PFSK-1 (cell line): ENCODE measurements around the gene CUL9.

Source experiments
- FOXP2 ChIP-seq: optimal IDR thresholded peaks from 2 replicates; pipeline ENCODE3; 2011; ENCODE audit warnings: borderline replicate concordance, control low read depth, inconsistent platforms; ENCODE audit not compliant: insufficient read depth; ENCODE audit errors: extremely low read length, extremely low read depth
- POLR2AphosphoS5 ChIP-seq: IDR thresholded peaks from 2 replicates; pipeline ENCODE4 v1.6.1; 2012; ENCODE audit warnings: low read depth, mild to moderate bottlenecking, control low read depth, low read length, moderate library complexity
- SIN3A ChIP-seq: IDR thresholded peaks from 2 replicates; pipeline ENCODE4 v1.6.1; 2012; ENCODE audit warnings: mild to moderate bottlenecking, low read length, moderate library complexity, borderline replicate concordance; ENCODE audit not compliant: insufficient read depth
- TAF1 ChIP-seq: IDR thresholded peaks from 2 replicates; pipeline ENCODE4 v1.6.1; 2012; ENCODE audit warnings: low read length, control low read depth, borderline replicate concordance; ENCODE audit not compliant: insufficient read depth
- TF ChIP-seq, protein P1 (sequence below), 2 experiments: IDR thresholded peaks; 2 replicates each; pipeline versions ENCODE4 v1.6.1 to v1.8.0; 2011 to 2012; ENCODE audit warnings: low read depth in 2 of 2, low read length in 2 of 2, control low read depth in 1 of 2, inconsistent platforms in 1 of 2, mild to moderate bottlenecking in 1 of 2, moderate library complexity in 1 of 2; ENCODE audit not compliant: insufficient read depth in 1 of 2

CUL9 gene

GRCh38 chr6:43172104-43173007, 9.6 kb upstream of the CUL9 start:
- no peak for TF ChIP-seq FOXP2
- TF ChIP-seq SIN3A: 0 out of 2 replicates have a peak, but pooled peaks have one; percentile 9
- TF ChIP-seq TAF1: no peak
- no peak for TF ChIP-seq POLR2AphosphoS5

DNA sequence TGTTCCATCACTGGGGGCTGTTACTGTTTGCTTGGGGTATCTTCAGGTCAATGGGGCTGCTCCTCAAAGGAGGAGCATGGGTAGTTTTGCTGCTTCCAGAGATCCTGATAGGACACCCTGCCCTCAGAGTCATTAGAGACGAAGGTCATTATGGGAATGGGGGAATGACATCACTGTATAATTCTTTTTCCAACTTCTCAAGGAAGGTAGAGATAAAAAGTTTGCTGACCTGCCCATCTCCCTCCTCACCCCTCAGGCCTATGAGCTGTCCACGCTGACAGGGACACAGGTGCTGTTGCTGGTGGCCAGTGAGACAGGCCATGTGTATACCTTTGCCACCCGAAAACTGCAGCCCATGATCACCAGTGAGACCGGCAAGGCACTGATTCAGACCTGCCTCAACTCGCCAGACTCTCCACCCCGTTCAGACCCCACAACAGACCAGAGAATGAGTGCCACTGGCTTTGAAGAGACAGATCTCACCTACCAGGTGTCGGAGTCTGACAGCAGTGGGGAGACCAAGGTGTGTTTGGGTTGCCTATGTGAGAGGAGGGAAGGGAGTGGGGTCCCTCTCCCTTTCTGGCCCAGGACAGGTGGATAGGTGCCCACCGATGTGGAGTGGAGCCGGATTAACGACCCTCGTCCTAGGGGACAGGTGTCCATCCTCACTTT, 8.3 kb upstream of the CUL9 start:
- no peak for TF ChIP-seq SIN3A

GRCh38 chr6:43174263-43175112, 7.5 kb upstream of the CUL9 start:
- TF ChIP-seq FOXP2 (no peak), POLR2AphosphoS5 (no peak), TAF1 (peak; percentile 43; the same call in 1 of the 2 replicates), SIN3A (peak; percentile 97; the same call in 1 of the 2 replicates)
- TF ChIP-seq, protein P1, sequence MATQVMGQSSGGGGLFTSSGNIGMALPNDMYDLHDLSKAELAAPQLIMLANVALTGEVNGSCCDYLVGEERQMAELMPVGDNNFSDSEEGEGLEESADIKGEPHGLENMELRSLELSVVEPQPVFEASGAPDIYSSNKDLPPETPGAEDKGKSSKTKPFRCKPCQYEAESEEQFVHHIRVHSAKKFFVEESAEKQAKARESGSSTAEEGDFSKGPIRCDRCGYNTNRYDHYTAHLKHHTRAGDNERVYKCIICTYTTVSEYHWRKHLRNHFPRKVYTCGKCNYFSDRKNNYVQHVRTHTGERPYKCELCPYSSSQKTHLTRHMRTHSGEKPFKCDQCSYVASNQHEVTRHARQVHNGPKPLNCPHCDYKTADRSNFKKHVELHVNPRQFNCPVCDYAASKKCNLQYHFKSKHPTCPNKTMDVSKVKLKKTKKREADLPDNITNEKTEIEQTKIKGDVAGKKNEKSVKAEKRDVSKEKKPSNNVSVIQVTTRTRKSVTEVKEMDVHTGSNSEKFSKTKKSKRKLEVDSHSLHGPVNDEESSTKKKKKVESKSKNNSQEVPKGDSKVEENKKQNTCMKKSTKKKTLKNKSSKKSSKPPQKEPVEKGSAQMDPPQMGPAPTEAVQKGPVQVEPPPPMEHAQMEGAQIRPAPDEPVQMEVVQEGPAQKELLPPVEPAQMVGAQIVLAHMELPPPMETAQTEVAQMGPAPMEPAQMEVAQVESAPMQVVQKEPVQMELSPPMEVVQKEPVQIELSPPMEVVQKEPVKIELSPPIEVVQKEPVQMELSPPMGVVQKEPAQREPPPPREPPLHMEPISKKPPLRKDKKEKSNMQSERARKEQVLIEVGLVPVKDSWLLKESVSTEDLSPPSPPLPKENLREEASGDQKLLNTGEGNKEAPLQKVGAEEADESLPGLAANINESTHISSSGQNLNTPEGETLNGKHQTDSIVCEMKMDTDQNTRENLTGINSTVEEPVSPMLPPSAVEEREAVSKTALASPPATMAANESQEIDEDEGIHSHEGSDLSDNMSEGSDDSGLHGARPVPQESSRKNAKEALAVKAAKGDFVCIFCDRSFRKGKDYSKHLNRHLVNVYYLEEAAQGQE (IDR thresholded peaks at IDR 0.05; ENCODE audit: insufficient read depth in 1 of 2, low read depth in 2 of 2, low read length in 2 of 2): no peak

DNA sequence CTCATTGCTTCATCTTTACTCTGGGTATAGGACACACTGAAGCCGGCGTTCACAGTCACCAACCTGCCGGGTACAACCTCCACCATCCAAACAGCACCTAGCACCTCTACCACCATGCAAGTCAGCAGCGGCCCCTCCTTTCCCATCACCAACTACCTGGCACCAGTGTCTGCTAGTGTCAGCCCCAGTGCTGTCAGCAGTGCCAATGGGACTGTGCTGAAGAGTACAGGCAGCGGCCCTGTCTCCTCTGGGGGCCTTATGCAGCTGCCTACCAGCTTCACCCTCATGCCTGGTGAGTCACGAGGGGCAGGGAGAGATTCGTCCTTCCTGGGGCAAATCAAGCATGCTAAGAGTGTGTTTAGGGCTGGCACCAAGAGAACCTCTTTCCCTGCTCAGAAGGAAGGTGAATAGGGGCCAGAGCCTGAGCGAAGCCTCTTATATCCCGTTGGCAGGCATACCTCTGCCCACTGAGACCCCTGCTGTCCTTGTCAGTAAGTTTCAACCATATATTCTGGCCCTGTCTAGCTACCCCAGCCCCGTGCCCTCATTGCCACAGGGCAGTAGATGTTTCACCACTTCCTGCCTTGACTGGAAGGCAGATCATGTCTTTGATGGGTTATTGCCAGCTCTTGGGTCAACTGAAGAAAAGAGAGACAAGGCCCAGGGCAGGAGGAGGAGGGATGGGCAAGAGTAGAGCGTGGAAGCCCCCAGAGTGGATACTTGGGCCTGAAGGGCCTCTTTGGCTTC, 6.1 kb upstream of the CUL9 start:
- TF ChIP-seq SIN3A: no peak

- TF ChIP-seq FOXP2 (no peak), TAF1 (no peak), SIN3A (no peak), POLR2AphosphoS5 (no peak)
- TF ChIP-seq, protein P1 (IDR thresholded peaks at IDR 0.05; ENCODE audit: insufficient read depth in 1 of 2, low read depth in 2 of 2, low read length in 2 of 2): no peak
These were observed 5.6 kb upstream of the CUL9 start for GRCh38 chr6:43176423-43176786.

- TF ChIP-seq FOXP2: no peak
These were observed 3.8 kb upstream of the CUL9 start for GRCh38 chr6:43178150-43178549.
